ENCODE results near the gene ADAM19.

The ADAM19 gene

GRCh38 chr5:157533011-157533481 lies 42.5 kb downstream of the ADAM19 start:
- no peak overlapping the region for H2BK12ac ChIP-seq (ENCODE audit: low read length in 2 of 2)
- no peak overlapping the region for H3K4me3 ChIP-seq (ENCODE audit: insufficient read depth in 1 of 2, low read depth in 1 of 2, low read length in 2 of 2)
- H2BK15ac ChIP-seq (ENCODE audit: low read depth, poor library complexity, severe bottlenecking), result no peak overlapping the region
- no peak overlapping the region for H2BK5ac ChIP-seq (ENCODE audit: low read depth, low read length, poor library complexity, severe bottlenecking)
- H2AK5ac ChIP-seq (ENCODE audit: low read length, severe bottlenecking), result no peak overlapping the region
- no peak overlapping the region for H4K91ac ChIP-seq (ENCODE audit: low read length)
- H3K23ac ChIP-seq (ENCODE audit: low read length in 2 of 2), result no peak overlapping the region
- no peak overlapping the region for H3K4me2 ChIP-seq (ENCODE audit: low read length, poor library complexity, severe bottlenecking)
- peaks cover 7% of the 10 kb centered on the region for H3K4me1 ChIP-seq (ENCODE audit: control insufficient read depth, insufficient read depth, low read depth, low read length)
- H3K27ac ChIP-seq (ENCODE audit: low read length, poor library complexity, severe bottlenecking), result no peak overlapping the region
- H3K18ac ChIP-seq (ENCODE audit: low read depth in 1 of 2, low read length in 2 of 2), result no peak overlapping the region
- no peak overlapping the region for H3K14ac ChIP-seq (ENCODE audit: low read length in 2 of 2)
- no peaks in the 10 kb centered on the region for H3K9me3 ChIP-seq (ENCODE audit: control insufficient read depth, low read length)
- H3K27me3 ChIP-seq (ENCODE audit: control insufficient read depth in 1 of 2, insufficient read depth in 1 of 2, low read length in 2 of 2), result no peaks in the 10 kb centered on the region
- peaks cover 52% of the 10 kb centered on the region for H3K79me1 ChIP-seq (replicated peaks; ENCODE audit: low read length, poor library complexity, severe bottlenecking)
- H2BK120ac ChIP-seq (ENCODE audit: low read depth, low read length), result no peak overlapping the region
- H3K36me3 ChIP-seq (ENCODE audit: control insufficient read depth in 1 of 2, insufficient read depth in 2 of 2, low read depth in 1 of 2, low read length in 2 of 2), result peaks cover 9 to 57% of the 10 kb centered on the region in 2 experiments
- no peak overlapping the region for H4K8ac ChIP-seq (ENCODE audit: low read length)
- H3K9ac ChIP-seq (ENCODE audit: low read length), result no peak overlapping the region
- no peak for DNase-seq
- H2AFZ ChIP-seq (ENCODE audit: low read depth, low read length), result no peak overlapping the region
- 97% methylated on average over 7 of the region's 7 CpGs for WGBS
- H3K4ac ChIP-seq (ENCODE audit: low read depth in 1 of 2, low read length in 2 of 2), result no peak overlapping the region

GRCh38 chr5:157532022-157532421 lies 43.6 kb downstream of the ADAM19 start:
- DNase-seq, result no peak
- Histone ChIP-seq H3K9ac (ENCODE audit: low read length) (no peak overlapping the region), H4K91ac (ENCODE audit: low read length) (no peak overlapping the region), H3K27me3 (ENCODE audit: control insufficient read depth in 1 of 2, insufficient read depth in 1 of 2, low read length in 2 of 2) (no peaks in the 10 kb centered on the region), H3K36me3 (ENCODE audit: control insufficient read depth in 1 of 2, insufficient read depth in 2 of 2, low read depth in 1 of 2, low read length in 2 of 2) (peaks cover 4 to 56% of the 10 kb centered on the region in 2 experiments), H2BK120ac (ENCODE audit: low read depth, low read length) (no peak overlapping the region), H2BK15ac (ENCODE audit: low read depth, poor library complexity, severe bottlenecking) (no peak overlapping the region), H3K27ac (ENCODE audit: low read length, poor library complexity, severe bottlenecking) (no peak overlapping the region), H4K8ac (ENCODE audit: low read length) (no peak overlapping the region), H2BK5ac (ENCODE audit: low read depth, low read length, poor library complexity, severe bottlenecking) (no peak overlapping the region), H2AFZ (ENCODE audit: low read depth, low read length) (no peak overlapping the region), H3K4me1 (ENCODE audit: control insufficient read depth, insufficient read depth, low read depth, low read length) (peaks cover 8% of the 10 kb centered on the region), H2BK12ac (ENCODE audit: low read length in 2 of 2) (no peak overlapping the region), H3K23ac (ENCODE audit: low read length in 2 of 2) (no peak overlapping the region), H3K9me3 (ENCODE audit: control insufficient read depth, low read length) (no peaks in the 10 kb centered on the region), H3K79me1 (replicated peaks; ENCODE audit: low read length, poor library complexity, severe bottlenecking) (peaks cover 53% of the 10 kb centered on the region), H2AK5ac (ENCODE audit: low read length, severe bottlenecking) (no peak overlapping the region), H3K4me2 (ENCODE audit: low read length, poor library complexity, severe bottlenecking) (no peak overlapping the region), H3K14ac (ENCODE audit: low read length in 2 of 2) (no peak overlapping the region), H3K4me3 (ENCODE audit: insufficient read depth in 1 of 2, low read depth in 1 of 2, low read length in 2 of 2) (no peak overlapping the region), H3K18ac (ENCODE audit: low read depth in 1 of 2, low read length in 2 of 2) (no peak overlapping the region), H3K4ac (ENCODE audit: low read depth in 1 of 2, low read length in 2 of 2) (no peak overlapping the region)
- WGBS, result 98% methylated on average over 5 of the region's 5 CpGs

- Histone ChIP-seq H3K27me3 (ENCODE audit: control insufficient read depth in 1 of 2, insufficient read depth in 1 of 2, low read length in 2 of 2) (no peaks in the 10 kb centered on the region), H3K14ac (ENCODE audit: low read length in 2 of 2) (no peak overlapping the region), H2BK15ac (ENCODE audit: low read depth, poor library complexity, severe bottlenecking) (no peak overlapping the region), H3K4ac (ENCODE audit: low read depth in 1 of 2, low read length in 2 of 2) (no peak overlapping the region), H2AK5ac (ENCODE audit: low read length, severe bottlenecking) (no peak overlapping the region), H3K9me3 (ENCODE audit: control insufficient read depth, low read length) (no peaks in the 10 kb centered on the region), H3K18ac (ENCODE audit: low read depth in 1 of 2, low read length in 2 of 2) (no peak overlapping the region), H3K4me3 (ENCODE audit: insufficient read depth in 1 of 2, low read depth in 1 of 2, low read length in 2 of 2) (no peak overlapping the region), H3K36me3 (ENCODE audit: control insufficient read depth in 1 of 2, insufficient read depth in 2 of 2, low read depth in 1 of 2, low read length in 2 of 2) (peaks cover 0 to 42% of the 10 kb centered on the region in 2 experiments), H3K9ac (ENCODE audit: low read length) (no peak overlapping the region), H3K4me1 (ENCODE audit: control insufficient read depth, insufficient read depth, low read depth, low read length) (peaks cover 3% of the 10 kb centered on the region), H2BK5ac (ENCODE audit: low read depth, low read length, poor library complexity, severe bottlenecking) (no peak overlapping the region), H2BK120ac (ENCODE audit: low read depth, low read length) (no peak overlapping the region), H3K79me1 (replicated peaks; ENCODE audit: low read length, poor library complexity, severe bottlenecking) (peaks cover 44% of the 10 kb centered on the region), H2AFZ (ENCODE audit: low read depth, low read length) (no peak overlapping the region), H4K91ac (ENCODE audit: low read length) (no peak overlapping the region), H3K4me2 (ENCODE audit: low read length, poor library complexity, severe bottlenecking) (no peak overlapping the region), H4K8ac (ENCODE audit: low read length) (no peak overlapping the region), H3K27ac (ENCODE audit: low read length, poor library complexity, severe bottlenecking) (no peak overlapping the region), H2BK12ac (ENCODE audit: low read length in 2 of 2) (no peak overlapping the region), H3K23ac (ENCODE audit: low read length in 2 of 2) (no peak overlapping the region)
- no peak for DNase-seq
- WGBS, result 97% methylated on average over 11 of the region's 13 CpGs
Observed at GRCh38 chr5:157530226-157530972, 45.2 kb downstream of the ADAM19 start.

- Histone ChIP-seq H4K91ac (ENCODE audit: low read length) (no peak overlapping the region), H2BK5ac (ENCODE audit: low read depth, low read length, poor library complexity, severe bottlenecking) (no peak overlapping the region), H3K4me3 (ENCODE audit: insufficient read depth in 1 of 2, low read depth in 1 of 2, low read length in 2 of 2) (no peak overlapping the region), H4K8ac (ENCODE audit: low read length) (no peak overlapping the region), H3K9ac (ENCODE audit: low read length) (no peak overlapping the region), H3K79me1 (replicated peaks; ENCODE audit: low read length, poor library complexity, severe bottlenecking) (peaks cover 50% of the 10 kb centered on the region), H2BK15ac (ENCODE audit: low read depth, poor library complexity, severe bottlenecking) (no peak overlapping the region), H3K36me3 (ENCODE audit: control insufficient read depth in 1 of 2, insufficient read depth in 2 of 2, low read depth in 1 of 2, low read length in 2 of 2) (peaks cover 0 to 40% of the 10 kb centered on the region in 2 experiments), H3K14ac (ENCODE audit: low read length in 2 of 2) (no peak overlapping the region), H3K27ac (ENCODE audit: low read length, poor library complexity, severe bottlenecking) (no peak overlapping the region), H2AFZ (ENCODE audit: low read depth, low read length) (no peak overlapping the region), H3K18ac (ENCODE audit: low read depth in 1 of 2, low read length in 2 of 2) (peak overlapping the region in 1 of 2 experiments; percentile 15), H2AK5ac (ENCODE audit: low read length, severe bottlenecking) (no peak overlapping the region), H3K27me3 (ENCODE audit: control insufficient read depth in 1 of 2, insufficient read depth in 1 of 2, low read length in 2 of 2) (no peaks in the 10 kb centered on the region), H3K4me1 (ENCODE audit: control insufficient read depth, insufficient read depth, low read depth, low read length) (peaks cover 3% of the 10 kb centered on the region), H3K4ac (ENCODE audit: low read depth in 1 of 2, low read length in 2 of 2) (no peak overlapping the region), H3K23ac (ENCODE audit: low read length in 2 of 2) (no peak overlapping the region), H3K9me3 (ENCODE audit: control insufficient read depth, low read length) (no peaks in the 10 kb centered on the region), H2BK120ac (ENCODE audit: low read depth, low read length) (no peak overlapping the region), H2BK12ac (ENCODE audit: low read length in 2 of 2) (no peak overlapping the region), H3K4me2 (ENCODE audit: low read length, poor library complexity, severe bottlenecking) (no peak overlapping the region)
- DNase-seq, result no peak
- WGBS, result 100% methylated on average over 1 of the region's 1 CpG
Observed at GRCh38 chr5:157529002-157529401, 46.6 kb downstream of the ADAM19 start.

Data from mesenchymal stem cell (in vitro differentiated cells and primary cell).